HUDEP-2 (cell line): Measurements from ENCODE around the gene CDCA4.
A peak's percentile ranks its signal among the peaks of the same experiment; 100 is the strongest.

Experiments used
- DNase-seq, 76 experiments: peaks; one replicate each; lab custom pipeline; 2025; ENCODE audit not compliant: unreplicated experiment in 76 of 76; lab: John Stamatoyannopoulos, UW

Gene CDCA4

DNA sequence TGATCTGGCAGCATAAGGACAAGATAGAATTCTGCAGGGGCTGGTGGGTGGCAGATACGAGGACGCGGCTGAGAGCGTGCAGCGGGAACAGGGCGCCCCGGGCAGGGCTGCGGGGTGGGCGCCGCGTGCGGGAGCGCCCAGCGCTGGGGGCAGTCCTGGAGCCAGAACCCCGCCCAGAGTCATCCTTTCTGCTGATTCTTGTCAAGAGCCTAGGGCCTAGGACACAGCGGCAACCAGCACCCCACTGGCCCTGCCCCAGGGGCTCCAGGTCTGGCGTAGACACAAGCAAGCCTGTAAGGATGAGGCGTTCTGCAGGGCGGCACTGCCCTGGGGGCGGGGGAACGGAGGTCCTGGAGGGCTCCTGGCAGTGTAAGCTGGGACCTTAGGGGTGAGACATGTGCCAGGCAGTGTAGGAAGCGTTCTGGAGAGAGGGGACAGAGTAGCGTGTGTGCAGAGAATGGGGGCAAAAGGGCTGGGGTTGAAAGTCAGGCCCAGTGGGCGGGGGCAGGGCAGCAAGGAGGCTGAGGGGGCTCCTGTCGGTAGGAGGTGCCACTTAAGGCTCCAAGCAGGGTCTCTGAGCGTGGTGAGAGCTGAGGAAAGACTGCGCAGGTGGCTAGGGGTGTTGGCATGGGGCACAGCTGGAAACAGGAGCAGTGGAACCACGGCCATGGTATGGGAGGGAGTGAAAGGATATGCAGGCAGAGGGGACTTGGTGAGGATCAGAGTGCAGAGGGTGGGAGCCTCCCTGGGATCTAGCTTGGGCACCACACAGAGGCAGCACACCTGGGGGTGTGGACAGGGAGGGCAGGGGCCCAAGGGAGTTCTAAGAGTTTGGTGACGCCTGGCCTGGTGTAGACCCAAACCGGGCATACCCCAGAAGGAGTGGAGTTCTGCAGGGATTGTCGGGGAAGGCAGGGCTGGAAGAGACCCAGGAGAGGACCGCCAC lies 41.9 kb downstream of the CDCA4 start:
- peak in 1 of 76 experiments; percentile 12 for DNase-seq

DNA sequence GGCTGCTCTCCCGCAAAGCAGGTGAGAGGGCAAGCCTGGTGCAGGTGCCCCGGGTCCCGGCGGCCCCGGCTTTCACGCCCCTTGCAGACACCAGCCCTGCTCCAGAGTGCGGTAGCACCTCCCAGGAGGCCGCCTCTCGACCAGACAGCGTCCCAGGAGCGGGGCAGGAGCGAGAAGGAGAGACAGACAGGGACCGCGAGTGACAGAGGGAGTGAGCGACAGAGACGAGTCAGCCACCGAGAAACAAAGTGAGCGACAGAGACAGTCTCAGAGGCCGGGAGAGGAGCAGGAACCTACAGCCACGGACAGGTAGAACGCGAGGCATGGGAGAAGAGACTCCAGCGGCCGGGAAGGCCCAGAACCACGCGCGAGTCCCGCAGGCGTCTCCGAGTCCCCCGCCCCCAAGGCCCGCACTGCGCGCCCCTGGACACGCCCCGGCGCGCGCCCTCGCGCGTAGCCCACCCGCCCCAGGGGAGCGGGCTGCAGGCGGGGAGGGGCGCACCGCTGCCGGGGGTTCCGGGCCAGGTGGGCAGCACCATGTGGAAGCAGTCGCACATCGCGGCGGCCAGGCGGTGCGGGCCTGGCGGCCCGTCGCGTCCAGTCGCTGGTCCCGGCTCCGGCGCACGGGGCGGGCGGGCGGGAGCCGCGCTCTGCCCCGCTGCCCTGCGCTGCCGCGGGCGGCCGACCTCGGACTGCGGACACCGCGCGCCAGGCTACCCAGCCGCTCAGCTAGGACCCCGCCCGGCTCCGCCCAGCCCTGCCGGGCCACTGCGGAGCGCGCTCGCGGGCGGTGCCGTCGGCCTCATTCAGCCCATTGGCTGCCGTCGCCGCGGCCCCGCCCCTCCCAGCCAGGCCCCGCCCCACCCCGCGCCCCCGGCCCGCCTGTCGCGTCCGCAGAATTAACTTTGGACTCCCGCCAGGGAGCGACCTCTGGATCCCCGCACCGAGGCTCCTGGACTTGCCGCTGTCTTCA lies 42.9 kb downstream of the CDCA4 start, which contains the start of gene AHNAK2:
TSS of gene AHNAK2 (minus strand) at position 694 of the 973 bp plus-strand sequence. CDS start at position 557, 137 bp downstream.
- DNase-seq, result peak in 63 of 76 experiments; percentile 17 to 83 (median 60)

DNA sequence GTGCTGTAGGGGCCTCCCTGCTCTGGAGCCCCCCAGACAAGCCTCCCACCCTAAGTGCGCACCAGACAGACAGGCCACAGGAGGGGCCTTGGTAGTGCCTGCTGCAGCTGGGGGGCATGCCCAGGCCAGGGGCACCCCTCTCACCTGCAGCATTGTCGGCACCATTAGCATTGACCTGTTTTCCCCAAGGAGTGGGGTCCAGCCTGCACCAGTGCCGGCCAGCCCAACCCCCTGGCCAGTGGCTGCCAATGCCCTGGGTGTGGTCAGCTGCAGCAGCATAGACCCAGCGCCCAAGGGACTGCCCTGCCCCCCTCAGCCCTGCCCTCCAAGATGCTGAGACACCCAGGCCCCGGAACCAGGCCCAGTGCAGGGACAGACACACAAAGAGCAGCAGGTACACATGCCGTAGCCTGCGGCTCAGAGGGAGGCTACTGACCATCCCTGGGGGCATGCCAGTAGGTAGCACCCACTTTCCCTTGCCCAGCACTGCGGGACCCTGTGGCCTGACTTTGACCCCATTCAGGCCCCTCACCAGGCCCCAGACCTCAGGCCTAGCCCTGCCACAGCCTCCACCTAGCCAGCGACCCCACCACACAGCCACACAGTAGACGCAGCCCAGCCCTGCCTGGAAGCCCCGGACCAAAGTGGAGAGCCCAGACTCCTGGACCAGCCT lies 43.7 kb downstream of the CDCA4 start:
- peak in 15 of 76 experiments; percentile 4 to 41 (median 16) for DNase-seq

DNA sequence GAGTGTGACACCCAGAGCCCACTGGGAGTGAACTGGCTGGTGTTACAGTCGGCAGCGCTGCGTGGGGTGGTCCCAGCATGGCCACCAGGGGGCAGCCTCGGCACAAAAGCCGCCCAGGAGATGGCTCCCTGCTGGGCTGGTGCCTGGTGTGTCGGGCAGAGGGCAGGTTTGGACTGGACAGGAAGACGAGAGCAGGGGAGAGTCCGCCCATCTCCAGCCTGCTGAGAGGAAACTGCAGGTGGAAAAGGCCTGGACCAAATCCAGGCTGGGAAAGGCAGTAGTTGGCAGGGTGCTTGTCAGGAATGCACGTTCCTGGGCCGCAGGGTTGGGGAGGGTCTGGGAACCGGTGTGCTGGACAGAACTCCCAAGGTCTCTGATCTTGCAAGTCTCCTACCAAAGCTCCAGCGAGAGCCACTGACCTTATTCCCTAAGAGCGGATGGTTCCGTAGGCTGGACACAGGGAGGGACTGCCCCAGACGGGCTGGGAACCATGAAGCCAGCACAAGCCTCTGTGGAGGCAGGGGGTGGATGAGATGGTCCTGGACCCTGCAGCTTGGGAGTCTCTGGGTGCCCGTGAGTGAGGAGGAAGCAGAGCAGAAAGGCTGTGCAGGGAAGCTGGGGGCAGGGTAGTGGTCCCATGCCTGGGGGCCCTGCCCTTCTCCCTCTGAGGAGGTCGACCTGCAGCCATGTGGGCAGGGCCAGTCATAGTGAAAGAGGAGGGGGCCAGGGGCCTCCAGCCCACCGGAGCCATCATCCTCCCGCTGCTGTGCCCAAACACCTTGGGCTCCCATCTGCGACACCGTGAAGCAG lies 44.5 kb downstream of the CDCA4 start:
- peak in 71 of 76 experiments; percentile 8 to 88 (median 68) for DNase-seq

DNA sequence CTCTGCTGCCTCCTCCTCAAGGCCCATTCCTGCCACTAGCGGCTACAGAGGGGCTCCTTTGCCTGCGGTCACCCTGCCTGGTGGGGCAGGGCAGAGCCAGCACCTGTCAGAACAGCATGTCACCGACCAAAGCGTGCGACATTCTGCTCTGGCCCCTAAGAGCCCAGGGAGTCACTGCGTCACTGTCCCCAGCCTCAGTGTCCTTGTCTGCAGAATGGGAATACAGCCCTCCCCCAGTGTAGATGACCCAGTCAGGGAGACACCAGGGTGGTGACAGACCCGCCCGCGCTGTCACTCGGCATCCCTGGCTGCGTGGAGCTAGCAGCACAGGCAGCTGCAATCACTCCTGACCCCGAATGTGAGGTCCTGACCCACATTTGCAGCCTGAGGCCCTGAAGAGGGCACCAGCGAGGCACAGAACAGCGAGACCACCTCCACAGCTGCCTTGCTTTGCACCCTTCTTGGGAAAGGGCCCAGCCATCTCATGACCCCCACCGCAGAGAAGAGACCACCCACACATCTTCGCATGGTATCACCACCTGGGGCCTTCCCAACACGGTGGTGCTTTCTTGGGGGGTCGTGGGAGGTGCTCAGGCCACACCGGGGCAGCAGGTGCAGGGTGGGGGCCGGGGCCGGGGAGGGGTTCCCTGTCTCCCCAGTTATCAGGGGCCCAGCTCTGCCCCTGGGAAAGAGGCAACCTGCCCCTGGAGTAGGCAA lies 45.2 kb downstream of the CDCA4 start:
- DNase-seq, result peak in 16 of 76 experiments; percentile 2 to 36 (median 24)

DNA sequence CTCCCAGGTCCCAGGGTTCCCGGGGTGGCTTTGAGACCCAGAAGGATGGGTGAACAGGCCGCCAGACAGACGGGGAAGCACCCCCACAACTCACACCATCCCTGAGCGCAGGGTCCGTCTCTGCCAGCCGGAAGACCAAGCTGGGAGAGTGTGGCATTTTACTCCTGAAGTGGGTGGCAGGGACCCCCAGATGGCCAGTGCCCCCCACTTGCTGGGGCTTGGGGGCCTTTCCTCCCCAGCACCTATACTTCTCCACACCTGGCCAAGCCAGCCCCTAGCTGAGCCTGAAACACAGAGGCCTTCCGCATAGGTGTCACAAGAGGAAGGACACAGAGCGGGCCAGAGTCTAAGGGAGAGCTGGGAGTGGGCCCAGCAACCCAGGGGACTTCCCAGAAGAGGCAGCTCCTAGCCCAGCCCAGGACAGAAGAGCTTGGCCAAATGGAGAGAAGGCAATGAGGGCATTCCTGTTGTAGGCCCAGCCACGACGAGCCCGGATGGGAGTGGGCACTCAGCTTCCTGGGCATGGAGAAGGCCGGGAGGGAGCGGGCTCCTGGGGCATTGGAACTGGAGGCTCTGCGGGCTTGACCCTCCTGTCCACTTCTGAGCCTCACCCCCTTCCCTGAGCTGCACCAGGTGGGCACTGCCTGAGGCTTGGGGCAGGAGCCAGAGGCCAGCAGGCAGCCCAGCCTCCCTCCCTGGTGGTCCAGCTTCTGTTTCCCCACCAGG lies 46.1 kb downstream of the CDCA4 start:
- no peak for DNase-seq

DNA sequence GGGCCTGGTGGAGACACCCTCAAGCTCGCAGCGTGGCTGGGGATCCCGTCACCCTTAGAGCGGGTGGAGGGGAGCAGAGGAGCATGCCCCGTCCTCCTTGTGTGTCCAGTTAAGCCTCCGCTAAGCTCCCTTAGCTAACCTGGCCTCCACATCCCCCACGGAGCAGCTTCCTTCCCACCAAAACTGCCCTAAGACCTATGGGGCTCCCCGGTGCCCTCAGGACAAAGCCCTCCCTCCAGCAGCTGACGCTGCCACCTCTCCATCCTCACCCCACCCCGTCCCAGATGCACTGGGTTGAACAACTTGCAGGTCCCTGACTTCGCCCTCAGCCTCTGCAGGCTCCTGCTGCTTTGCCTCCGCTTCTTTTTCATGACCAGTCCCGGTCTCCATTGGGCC lies 46.7 kb downstream of the CDCA4 start:
- no peak for DNase-seq

DNA sequence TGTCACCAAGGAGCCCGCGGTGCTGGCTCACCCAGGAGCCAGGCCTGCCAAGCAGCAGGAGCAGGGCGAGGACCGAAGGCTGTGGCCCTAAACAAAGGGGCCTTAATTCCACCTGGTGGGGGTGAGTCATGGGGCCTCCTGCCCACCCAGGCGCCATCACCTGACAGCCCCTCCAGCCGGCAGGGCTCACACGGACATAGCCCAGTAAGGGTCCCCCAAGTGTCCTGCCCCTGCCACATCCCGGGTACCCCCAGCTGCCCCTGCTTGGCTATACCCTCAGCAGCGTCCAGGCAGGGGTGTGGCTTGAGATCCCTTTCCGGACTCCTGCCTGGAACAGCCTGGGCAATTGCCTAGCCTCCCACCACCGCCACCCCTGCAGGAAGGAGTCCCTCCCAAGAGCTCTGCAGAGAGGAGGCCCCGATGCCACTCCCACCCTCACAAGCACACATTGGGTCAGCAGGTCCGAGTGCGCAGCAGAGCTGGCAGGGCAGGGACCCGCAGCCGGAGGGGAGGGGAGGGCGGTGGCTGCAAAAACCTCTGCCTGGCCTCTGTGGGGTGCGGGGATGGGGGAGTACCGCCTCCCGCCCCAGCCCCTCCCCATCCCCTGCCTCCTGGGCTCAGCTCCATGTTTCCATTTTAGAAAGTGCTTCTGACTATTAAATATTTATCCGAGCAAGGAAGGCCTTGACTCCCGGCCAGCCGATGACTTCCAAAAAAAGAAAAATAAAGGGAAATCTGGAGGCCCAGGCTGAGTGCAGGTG lies 47.3 kb downstream of the CDCA4 start:
- peak in 29 of 76 experiments; percentile 11 to 47 (median 29) for DNase-seq

DNA sequence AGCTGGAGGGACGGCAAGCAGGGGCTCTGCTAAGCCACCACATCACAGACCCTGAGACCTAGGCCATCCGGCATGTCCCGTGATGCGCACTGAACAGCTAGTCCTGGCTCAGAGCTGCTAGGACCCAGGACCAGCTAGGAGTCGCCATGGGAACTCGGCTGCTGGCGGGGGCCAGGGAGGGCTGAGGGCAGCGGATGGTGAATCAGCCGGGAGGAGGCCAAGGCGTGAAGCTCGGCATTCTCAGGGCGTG lies 47.8 kb downstream of the CDCA4 start:
- DNase-seq, result peak in 64 of 76 experiments; percentile 2 to 78 (median 57)

DNA sequence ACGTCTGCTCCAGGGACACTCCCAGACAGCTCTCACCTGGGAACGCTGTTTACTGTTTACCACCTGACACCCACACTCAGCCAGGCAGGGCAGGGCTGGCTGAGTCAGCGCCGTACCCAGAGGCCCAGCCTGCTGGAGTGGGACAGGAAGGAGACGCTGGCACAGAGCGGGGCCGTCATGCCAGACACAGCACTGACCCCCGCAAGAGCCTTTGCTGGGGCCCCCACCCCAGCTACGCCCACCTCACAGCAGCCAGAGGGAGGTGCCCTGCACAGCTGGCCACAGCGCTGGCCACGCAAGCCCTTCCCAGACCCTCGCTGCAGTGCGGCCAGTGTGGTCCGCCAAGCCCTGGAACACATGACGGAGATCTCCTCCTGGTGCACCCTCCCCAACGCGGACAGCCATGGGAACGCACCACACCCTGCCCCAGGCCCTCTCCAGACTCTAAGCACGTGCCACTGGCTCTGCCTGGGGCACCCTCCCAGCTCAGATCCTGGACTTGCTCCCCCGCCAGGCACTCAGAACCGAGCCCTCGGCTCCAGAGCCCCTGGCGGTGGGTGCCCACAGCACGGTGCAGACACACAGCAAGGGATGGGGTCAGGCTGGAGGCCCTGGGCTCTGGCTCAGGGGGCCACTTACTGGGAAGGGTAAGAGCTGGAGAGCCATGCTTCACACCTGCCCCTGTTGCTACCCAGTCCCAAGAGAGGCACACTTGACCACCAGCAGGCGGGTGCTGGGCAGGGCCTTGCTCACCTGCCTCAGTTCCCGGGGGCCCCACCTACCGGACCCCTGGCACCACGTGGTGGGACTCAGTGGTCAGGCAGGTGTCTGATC lies 48.4 kb downstream of the CDCA4 start:
- peak in 55 of 76 experiments; percentile 1 to 71 (median 42) for DNase-seq

DNA sequence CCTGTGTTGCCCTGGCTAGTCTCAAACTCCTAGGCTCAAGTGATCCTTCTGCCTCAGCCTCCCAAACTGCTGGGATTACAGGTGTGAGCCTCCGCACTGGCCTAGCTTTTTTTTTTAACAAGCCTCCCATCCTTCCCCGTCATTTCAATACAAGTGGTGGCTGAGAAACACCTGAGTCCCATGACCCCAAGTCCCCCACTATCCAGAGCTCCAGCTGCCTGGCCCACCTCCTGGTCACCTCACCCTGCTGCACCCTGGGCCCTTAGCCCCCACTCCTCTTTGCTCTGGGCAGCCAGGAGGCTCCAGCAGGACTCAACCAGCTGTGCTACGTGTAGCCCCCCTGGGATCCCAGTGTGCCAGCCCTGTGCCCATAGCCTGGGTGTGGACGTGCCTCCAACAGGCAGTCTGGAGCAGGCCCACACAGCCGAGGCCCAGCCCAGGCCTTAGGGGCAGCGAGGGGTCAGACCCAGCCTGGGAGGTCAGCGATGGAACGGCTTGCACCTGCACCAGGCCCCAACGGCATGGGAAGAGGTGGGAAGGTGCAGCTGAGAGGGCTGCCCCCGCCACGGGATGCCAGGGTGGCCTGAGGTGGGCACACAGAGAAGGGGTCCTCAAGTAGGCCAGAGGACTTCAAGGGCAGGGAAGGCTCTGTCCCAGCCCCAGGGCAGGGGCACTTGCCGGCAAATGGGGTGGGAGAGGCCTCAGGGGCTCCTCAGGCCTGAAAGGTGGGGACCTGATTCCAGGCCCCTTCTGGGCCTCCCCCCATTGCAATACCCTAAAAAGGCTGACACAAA lies 49.2 kb downstream of the CDCA4 start:
- DNase-seq, result no peak

DNA sequence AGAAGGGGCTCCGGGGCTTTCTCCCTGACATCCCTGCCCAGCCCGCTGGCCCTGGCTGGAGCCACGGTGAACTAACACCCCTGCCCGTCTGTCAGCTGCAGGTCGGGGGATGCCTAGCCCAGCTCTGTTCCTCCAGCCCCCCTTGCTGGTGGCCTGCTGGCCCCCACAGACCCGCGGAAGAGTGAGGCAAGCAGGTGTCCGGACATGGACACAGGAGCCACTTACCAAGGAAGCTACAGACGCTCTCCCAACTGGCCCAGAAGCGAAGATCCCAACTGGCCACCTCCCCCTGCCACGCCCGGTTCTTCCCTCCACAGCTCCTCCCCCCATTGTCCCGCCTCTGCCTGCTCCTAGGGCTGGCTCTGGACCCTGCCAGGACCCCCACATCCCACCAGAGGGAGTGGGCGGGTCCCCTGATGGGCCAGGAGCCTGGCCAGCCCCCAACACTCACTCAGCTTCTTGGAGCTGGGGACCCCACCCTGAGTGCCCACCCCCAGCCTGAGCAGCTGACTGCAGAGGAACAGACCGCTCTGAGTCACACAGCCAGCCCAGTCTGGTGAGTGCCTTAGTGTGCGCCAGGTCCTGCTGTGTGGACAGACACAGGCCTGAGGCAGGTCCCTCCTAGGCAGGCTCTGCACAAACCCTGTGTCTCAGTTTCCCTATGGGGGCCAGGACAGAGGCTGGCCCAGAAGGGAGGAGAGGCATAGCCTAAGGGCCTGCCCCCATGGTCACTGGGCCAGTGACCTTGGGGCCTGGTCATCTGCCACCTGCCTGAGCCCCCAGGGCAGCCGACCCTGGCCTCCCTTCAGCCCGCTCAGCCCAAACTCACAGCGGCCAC lies 50.4 kb downstream of the CDCA4 start:
- peak in 66 of 76 experiments; percentile 6 to 80 (median 60) for DNase-seq

DNA sequence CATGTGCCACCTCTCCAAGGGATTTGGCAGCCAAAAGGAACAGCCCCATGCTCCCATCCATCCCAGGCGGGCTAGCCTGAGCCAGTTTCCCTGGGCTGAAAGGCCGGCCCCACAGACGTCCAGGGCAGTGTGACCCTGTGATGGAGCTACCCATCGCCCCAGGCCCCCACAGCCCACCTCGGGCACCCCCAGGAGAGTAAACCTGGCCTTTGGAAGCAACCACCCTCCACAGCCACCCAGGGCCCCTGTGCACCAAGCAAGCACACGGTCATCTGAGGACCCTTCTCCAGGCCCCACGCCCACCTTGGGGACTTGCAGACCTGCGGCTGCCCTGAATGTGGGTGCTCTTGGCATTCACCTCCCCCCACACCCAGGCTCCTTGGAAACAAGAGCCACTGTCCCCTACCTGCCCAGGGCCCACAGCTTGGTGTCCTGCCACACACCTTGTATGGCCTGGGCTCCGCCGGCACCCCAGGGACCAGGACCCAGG lies 51.1 kb downstream of the CDCA4 start:
- DNase-seq, result no peak

DNA sequence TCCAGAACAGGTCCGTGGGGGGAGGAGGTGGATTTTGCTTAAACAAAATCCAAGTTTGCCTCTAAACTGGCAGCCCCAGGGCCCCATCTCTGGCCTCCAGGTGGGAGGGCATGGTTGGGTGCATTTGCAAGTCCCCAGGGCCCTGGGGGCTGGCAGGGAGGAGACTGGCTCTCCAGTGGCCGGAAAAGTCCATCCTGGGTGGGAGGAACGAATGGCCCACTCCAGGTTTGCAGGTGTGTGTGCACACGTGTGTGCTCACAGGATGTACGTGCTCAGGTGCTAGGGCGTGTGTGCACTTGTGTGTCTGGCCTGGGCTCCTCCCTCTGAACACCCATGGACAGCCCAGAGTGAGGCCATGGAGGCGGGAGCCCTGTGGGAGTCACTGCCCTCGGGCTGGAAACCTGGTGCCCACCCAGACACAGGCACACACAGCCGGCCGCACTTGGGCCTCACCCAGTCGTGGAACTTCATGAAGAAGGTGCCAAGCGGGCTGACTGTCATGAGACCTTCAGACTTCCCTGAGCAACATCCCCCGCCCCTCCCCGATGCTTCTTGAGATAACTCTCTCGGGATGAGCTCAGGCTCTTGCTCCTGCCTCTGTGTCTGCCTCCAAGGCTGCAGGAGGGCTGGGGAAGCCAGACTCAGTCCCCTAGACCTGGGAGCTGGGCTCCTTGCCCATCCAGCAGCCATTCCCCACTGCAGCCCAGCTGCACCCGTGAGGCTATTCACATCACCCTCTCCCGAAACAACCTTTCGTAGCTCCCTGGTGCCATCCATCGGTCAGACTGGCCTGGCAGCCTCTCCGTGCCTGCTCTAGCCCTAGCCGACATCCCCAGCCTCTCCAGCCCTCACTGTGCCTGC lies 52.1 kb downstream of the CDCA4 start:
- peak in 62 of 76 experiments; percentile 4 to 75 (median 48) for DNase-seq
